ENCODE results near the gene NBAS. TPM values are rescaled to one million over a fixed set of nuclear protein-coding genes. Genes with fewer than 3 reads are reported as not detected.
A peak's percentile ranks its signal among the peaks of the same experiment; 100 is the strongest.

Gene NBAS
- total RNA-seq, 1 donor from 2014 or later = 29.7 TPM

DNA sequence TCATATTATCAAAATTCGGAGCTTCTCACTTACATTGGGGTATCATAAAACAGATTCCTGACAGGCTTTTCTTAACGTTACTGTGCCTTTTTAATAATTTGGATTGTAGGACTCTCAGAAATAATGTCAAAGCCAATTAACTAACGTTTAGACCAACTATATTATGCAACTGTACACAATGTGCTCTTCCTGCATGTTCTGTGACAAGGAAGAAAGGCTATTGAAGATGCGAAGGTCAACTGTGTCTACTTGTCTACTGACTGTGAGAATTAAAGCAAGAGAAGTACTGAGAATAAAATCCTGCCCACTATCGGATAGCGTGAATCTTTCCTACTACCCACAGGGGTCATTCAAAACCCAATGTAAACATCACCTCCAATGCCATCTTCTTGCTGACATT, 393.0 kb downstream of the NBAS start:
- TF ChIP-seq POLR2AphosphoS5 (IDR thresholded peaks at IDR 0.05; ENCODE audit: insufficient read depth in 1 of 2, low read depth in 1 of 2) = no peak
- TF ChIP-seq, protein P1, sequence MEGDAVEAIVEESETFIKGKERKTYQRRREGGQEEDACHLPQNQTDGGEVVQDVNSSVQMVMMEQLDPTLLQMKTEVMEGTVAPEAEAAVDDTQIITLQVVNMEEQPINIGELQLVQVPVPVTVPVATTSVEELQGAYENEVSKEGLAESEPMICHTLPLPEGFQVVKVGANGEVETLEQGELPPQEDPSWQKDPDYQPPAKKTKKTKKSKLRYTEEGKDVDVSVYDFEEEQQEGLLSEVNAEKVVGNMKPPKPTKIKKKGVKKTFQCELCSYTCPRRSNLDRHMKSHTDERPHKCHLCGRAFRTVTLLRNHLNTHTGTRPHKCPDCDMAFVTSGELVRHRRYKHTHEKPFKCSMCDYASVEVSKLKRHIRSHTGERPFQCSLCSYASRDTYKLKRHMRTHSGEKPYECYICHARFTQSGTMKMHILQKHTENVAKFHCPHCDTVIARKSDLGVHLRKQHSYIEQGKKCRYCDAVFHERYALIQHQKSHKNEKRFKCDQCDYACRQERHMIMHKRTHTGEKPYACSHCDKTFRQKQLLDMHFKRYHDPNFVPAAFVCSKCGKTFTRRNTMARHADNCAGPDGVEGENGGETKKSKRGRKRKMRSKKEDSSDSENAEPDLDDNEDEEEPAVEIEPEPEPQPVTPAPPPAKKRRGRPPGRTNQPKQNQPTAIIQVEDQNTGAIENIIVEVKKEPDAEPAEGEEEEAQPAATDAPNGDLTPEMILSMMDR (IDR thresholded peaks at IDR 0.05) = no peak
- no peak for TF ChIP-seq POLR2A (IDR thresholded peaks at IDR 0.05)
- H3K4me1 ChIP-seq = peaks cover 6% of the 10 kb centered on the region
- H3K4me3 ChIP-seq = no peak overlapping the region
- H3K27ac ChIP-seq = no peak overlapping the region
- H3K27me3 ChIP-seq = no peaks in the 10 kb centered on the region
- peak in 1 of 2 donors; percentile 1 for DNase-seq (ENCODE audit: extremely low spot score in 2 of 2)
- H3K9me3 ChIP-seq = no peaks in the 10 kb centered on the region
- peaks cover 0 to 7% of the 10 kb centered on the region in 2 donors for H3K36me3 ChIP-seq
- intact Hi-C loops (cut with DNase I) = no loop called here

- H3K27me3 ChIP-seq = no peaks in the 10 kb centered on the region
- intact Hi-C loops (cut with DNase I) = no loop called here
- H3K36me3 ChIP-seq = peaks cover 0 to 7% of the 10 kb centered on the region in 2 donors
- TF ChIP-seq POLR2AphosphoS5 (IDR thresholded peaks at IDR 0.05; ENCODE audit: insufficient read depth in 1 of 2, low read depth in 1 of 2) = no peak
- no peak for TF ChIP-seq POLR2A (IDR thresholded peaks at IDR 0.05)
- TF ChIP-seq, protein P1 (IDR thresholded peaks at IDR 0.05) = no peak
- peaks cover 6% of the 10 kb centered on the region for H3K4me1 ChIP-seq
- DNase-seq (ENCODE audit: extremely low spot score in 2 of 2) = no peak
- H3K27ac ChIP-seq = no peak overlapping the region
- H3K4me3 ChIP-seq = no peak overlapping the region
- H3K9me3 ChIP-seq = no peaks in the 10 kb centered on the region
Observed at GRCh38 chr2:15166878-15167277, 394.3 kb downstream of the NBAS start.

DNA sequence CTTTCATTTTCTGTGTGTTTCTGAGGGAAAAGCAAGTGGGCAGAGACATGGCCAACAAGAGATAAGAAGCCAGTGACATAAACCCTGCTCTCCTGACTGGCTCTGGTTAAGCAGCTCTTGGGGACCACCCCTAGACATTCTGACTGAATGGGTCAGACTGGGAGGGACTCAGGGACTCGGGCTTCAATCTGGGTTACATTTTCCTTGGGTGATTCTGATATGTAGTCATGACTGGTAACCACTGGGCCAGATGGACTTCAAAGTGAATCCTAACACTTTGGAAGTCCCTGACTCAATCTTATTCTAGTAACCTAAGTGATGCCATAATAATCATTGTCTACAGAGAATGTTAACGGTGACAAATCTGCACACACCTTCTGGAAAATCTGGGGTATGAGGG, 397.8 kb downstream of the NBAS start:
- H3K27ac ChIP-seq = no peak overlapping the region
- no peak overlapping the region for H3K4me3 ChIP-seq
- intact Hi-C loops (cut with DNase I) = no loop called here
- H3K4me1 ChIP-seq = peaks cover 8% of the 10 kb centered on the region
- H3K36me3 ChIP-seq = peaks cover 0 to 7% of the 10 kb centered on the region in 2 donors
- no peak for DNase-seq (ENCODE audit: extremely low spot score in 2 of 2)
- H3K27me3 ChIP-seq = no peaks in the 10 kb centered on the region
- H3K9me3 ChIP-seq = no peaks in the 10 kb centered on the region
- no peak for TF ChIP-seq POLR2AphosphoS5 (IDR thresholded peaks at IDR 0.05; ENCODE audit: insufficient read depth in 1 of 2, low read depth in 1 of 2)
- TF ChIP-seq, protein P1 (IDR thresholded peaks at IDR 0.05) = no peak
- TF ChIP-seq POLR2A (IDR thresholded peaks at IDR 0.05) = no peak

GRCh38 chr2:15162620-15163019, 398.5 kb downstream of the NBAS start:
- TF ChIP-seq, protein P1 (IDR thresholded peaks at IDR 0.05) = no peak
- TF ChIP-seq POLR2AphosphoS5 (IDR thresholded peaks at IDR 0.05; ENCODE audit: insufficient read depth in 1 of 2, low read depth in 1 of 2) (no peak), POLR2A (IDR thresholded peaks at IDR 0.05) (no peak)
- Histone ChIP-seq H3K4me3 (no peak overlapping the region), H3K27me3 (no peaks in the 10 kb centered on the region), H3K36me3 (peaks cover 0 to 7% of the 10 kb centered on the region in 2 donors), H3K4me1 (peaks cover 8% of the 10 kb centered on the region), H3K9me3 (no peaks in the 10 kb centered on the region), H3K27ac (no peak overlapping the region)
- no peak for DNase-seq (ENCODE audit: extremely low spot score in 2 of 2)
- intact Hi-C loops (cut with DNase I) = no loop called here

- intact Hi-C loops (cut with DNase I) = no loop called here
- no peak overlapping the region for H3K27ac ChIP-seq
- H3K27me3 ChIP-seq = no peaks in the 10 kb centered on the region
- TF ChIP-seq POLR2A (IDR thresholded peaks at IDR 0.05) = no peak
- no peak for TF ChIP-seq POLR2AphosphoS5 (IDR thresholded peaks at IDR 0.05; ENCODE audit: insufficient read depth in 1 of 2, low read depth in 1 of 2)
- TF ChIP-seq, protein P1 (IDR thresholded peaks at IDR 0.05) = no peak
- H3K4me1 ChIP-seq = peaks cover 8% of the 10 kb centered on the region
- H3K9me3 ChIP-seq = no peaks in the 10 kb centered on the region
- H3K4me3 ChIP-seq = no peak overlapping the region
- DNase-seq (ENCODE audit: extremely low spot score in 2 of 2) = no peak
- no peaks in the 10 kb centered on the region for H3K36me3 ChIP-seq
Observed at GRCh38 chr2:15160201-15160991, 400.7 kb downstream of the NBAS start.
